Measurements from ENCODE around the gene MAN2C1. TPM values are rescaled to one million over a fixed set of nuclear protein-coding genes. Genes with fewer than 3 reads are reported as not detected.

Gene MAN2C1
- total RNA-seq, 1 donor from 2014 or later, result 102 TPM

GRCh38 chr15:75364881-75365280 lies 3.5 kb downstream of the MAN2C1 start:
- H3K36me3 ChIP-seq (ENCODE audit: control insufficient read depth, insufficient read depth, low read length), result peaks cover 45% of the 10 kb centered on the region
- no peak overlapping the region for H3K4me3 ChIP-seq (ENCODE audit: low read depth, low read length)
- FAIRE-seq, result no peak
- no peak for TF ChIP-seq CTCF (IDR thresholded peaks at IDR 0.05; ENCODE audit: insufficient read depth, low read length, severe bottlenecking)
- DNase-seq (ENCODE audit: low read depth), result no peak
- no peaks in the 10 kb centered on the region for H3K27me3 ChIP-seq (ENCODE audit: control insufficient read depth, insufficient read depth, low read length)

- no peak for DNase-seq (ENCODE audit: low read depth)
- TF ChIP-seq CTCF (IDR thresholded peaks at IDR 0.05; ENCODE audit: insufficient read depth, low read length, severe bottlenecking), result no peak
- FAIRE-seq, result no peak
- Histone ChIP-seq H3K36me3 (ENCODE audit: control insufficient read depth, insufficient read depth, low read length) (peaks cover 53% of the 10 kb centered on the region), H3K4me3 (ENCODE audit: low read depth, low read length) (no peak overlapping the region), H3K27me3 (ENCODE audit: control insufficient read depth, insufficient read depth, low read length) (no peaks in the 10 kb centered on the region)
These were observed 4.6 kb downstream of the MAN2C1 start for GRCh38 chr15:75363786-75364185.

- DNase-seq (ENCODE audit: low read depth), result no peak
- no peak overlapping the region for H3K4me3 ChIP-seq (ENCODE audit: low read depth, low read length)
- H3K36me3 ChIP-seq (ENCODE audit: control insufficient read depth, insufficient read depth, low read length), result peaks cover 61% of the 10 kb centered on the region
- TF ChIP-seq CTCF (IDR thresholded peaks at IDR 0.05; ENCODE audit: insufficient read depth, low read length, severe bottlenecking), result no peak
- H3K27me3 ChIP-seq (ENCODE audit: control insufficient read depth, insufficient read depth, low read length), result no peaks in the 10 kb centered on the region
- FAIRE-seq, result no peak
These were observed 5.7 kb downstream of the MAN2C1 start for GRCh38 chr15:75362642-75363249.

GRCh38 chr15:75361989-75362641 lies 6.3 kb downstream of the MAN2C1 start:
- no peaks in the 10 kb centered on the region for H3K27me3 ChIP-seq (ENCODE audit: control insufficient read depth, insufficient read depth, low read length)
- no peak for TF ChIP-seq CTCF (IDR thresholded peaks at IDR 0.05; ENCODE audit: insufficient read depth, low read length, severe bottlenecking)
- no peak for FAIRE-seq
- no peak for DNase-seq (ENCODE audit: low read depth)
- no peak overlapping the region for H3K4me3 ChIP-seq (ENCODE audit: low read depth, low read length)
- peaks cover 58% of the 10 kb centered on the region for H3K36me3 ChIP-seq (ENCODE audit: control insufficient read depth, insufficient read depth, low read length)

GRCh38 chr15:75361361-75361988 lies 6.9 kb downstream of the MAN2C1 start:
- no peak for TF ChIP-seq CTCF (IDR thresholded peaks at IDR 0.05; ENCODE audit: insufficient read depth, low read length, severe bottlenecking)
- Histone ChIP-seq H3K36me3 (ENCODE audit: control insufficient read depth, insufficient read depth, low read length) (peaks cover 55% of the 10 kb centered on the region), H3K27me3 (ENCODE audit: control insufficient read depth, insufficient read depth, low read length) (no peaks in the 10 kb centered on the region), H3K4me3 (ENCODE audit: low read depth, low read length) (no peak overlapping the region)
- no peak for DNase-seq (ENCODE audit: low read depth)
- FAIRE-seq, result no peak

All from bronchial epithelial cell (primary cell).